Mesothelial cell of epicardium (in vitro differentiated cells): Measurements from ENCODE around the gene EGF. TPM values are rescaled to one million over a fixed set of nuclear protein-coding genes. Genes with fewer than 3 reads are reported as not detected.

Source experiments
- DNase-seq, 2 experiments: peaks; one replicate each; pipeline ENCODE4 v3.0.0; 2021; ENCODE audit warnings: low spot score in 2 of 2; ENCODE audit not compliant: unreplicated experiment in 2 of 2
- H3K27ac Mint-ChIP-seq: 2 replicates; pipeline ENCODE4 v1.8.0; 2021; ENCODE audit warnings: mixed read lengths
- H3K27me3 Mint-ChIP-seq: 2 replicates; pipeline ENCODE4 v1.8.0; 2021; ENCODE audit warnings: low read depth, mixed read lengths
- H3K36me3 Mint-ChIP-seq: 2 replicates; pipeline ENCODE4 v1.8.0; 2021; ENCODE audit warnings: mixed read lengths
- H3K4me1 Mint-ChIP-seq: 2 replicates; pipeline ENCODE4 v1.8.0; 2021; ENCODE audit warnings: mixed read lengths
- H3K4me3 Mint-ChIP-seq: 2 replicates; pipeline ENCODE4 v1.8.0; 2021; ENCODE audit warnings: mild to moderate bottlenecking, moderate library complexity, mixed read lengths
- H3K9me3 Mint-ChIP-seq: 2 replicates; pipeline ENCODE4 v1.8.0; 2021; ENCODE audit warnings: mixed read lengths
- CTCF ChIP-seq: fragments of 200-600 bp; sonication (generic); IDR thresholded peaks from one replicate; pipeline ENCODE4 v1.5.0; 2021; ENCODE audit warnings: antibody characterized with exemption; ENCODE audit not compliant: unreplicated experiment
- total RNA-seq: library from RNA; stranded (reverse); gene quantifications from 3 replicates; pipeline ENCODE4 v1.2.1, GENCODE V29; 2021

EGF gene
- total RNA-seq, 1 donor from 2014 or later = 1.3 TPM

- no peak overlapping the region for H3K27ac Mint-ChIP-seq
- H3K4me3 Mint-ChIP-seq = no peak overlapping the region
- no peaks in the 10 kb centered on the region for H3K27me3 Mint-ChIP-seq
- no peak for DNase-seq
- peaks cover 22% of the 10 kb centered on the region for H3K4me1 Mint-ChIP-seq
- no peak for TF ChIP-seq CTCF
- no peaks in the 10 kb centered on the region for H3K36me3 Mint-ChIP-seq
- no peaks in the 10 kb centered on the region for H3K9me3 Mint-ChIP-seq
These were observed 2.8 kb downstream of the EGF start for GRCh38 chr4:109915385-109916026.

GRCh38 chr4:109916027-109916409, 3.3 kb downstream of the EGF start:
- no peak for DNase-seq
- Mint-ChIP-seq H3K4me1 (peaks cover 25% of the 10 kb centered on the region), H3K36me3 (no peaks in the 10 kb centered on the region), H3K27ac (no peak overlapping the region), H3K27me3 (no peaks in the 10 kb centered on the region), H3K4me3 (no peak overlapping the region), H3K9me3 (no peaks in the 10 kb centered on the region)
- TF ChIP-seq CTCF = no peak

- no peaks in the 10 kb centered on the region for H3K36me3 Mint-ChIP-seq
- H3K4me1 Mint-ChIP-seq = peaks cover 14% of the 10 kb centered on the region
- H3K4me3 Mint-ChIP-seq = no peak overlapping the region
- H3K27me3 Mint-ChIP-seq = no peaks in the 10 kb centered on the region
- no peak for TF ChIP-seq CTCF
- peak overlapping the region; percentile 68 for H3K27ac Mint-ChIP-seq
- H3K9me3 Mint-ChIP-seq = no peaks in the 10 kb centered on the region
- peak in 1 of 2 experiments; percentile 54 for DNase-seq
These were observed 8.7 kb downstream of the EGF start for GRCh38 chr4:109921384-109921808.

GRCh38 chr4:109925396-109925795, 12.7 kb downstream of the EGF start:
- no peak for TF ChIP-seq CTCF
- Mint-ChIP-seq H3K27me3 (no peaks in the 10 kb centered on the region), H3K4me3 (no peak overlapping the region), H3K27ac (no peak overlapping the region), H3K4me1 (peaks cover 29% of the 10 kb centered on the region), H3K36me3 (no peaks in the 10 kb centered on the region), H3K9me3 (no peaks in the 10 kb centered on the region)
- no peak for DNase-seq

GRCh38 chr4:109928327-109929045, 15.8 kb downstream of the EGF start:
- H3K4me1 Mint-ChIP-seq = peaks cover 21% of the 10 kb centered on the region
- no peak overlapping the region for H3K27ac Mint-ChIP-seq
- no peak overlapping the region for H3K4me3 Mint-ChIP-seq
- no peak for DNase-seq
- no peaks in the 10 kb centered on the region for H3K27me3 Mint-ChIP-seq
- no peak for TF ChIP-seq CTCF
- no peaks in the 10 kb centered on the region for H3K36me3 Mint-ChIP-seq
- no peaks in the 10 kb centered on the region for H3K9me3 Mint-ChIP-seq
